H9 (cell line): Measurements from ENCODE around the gene FBXO22. TPM values are rescaled to one million over a fixed set of nuclear protein-coding genes. Genes with fewer than 3 reads are reported as not detected.
A peak's percentile ranks its signal among the peaks of the same experiment; 100 is the strongest.

Source experiments
- DNase-seq: peaks from one replicate; pipeline ENCODE4 v3.0.0-alpha.2; 2017
- H2AFZ ChIP-seq: one replicate; pipeline ENCODE4 v1.6.1; 2013; ENCODE audit warnings: mild to moderate bottlenecking, low read length, control low read depth, moderate library complexity
- H2AK5ac ChIP-seq: 2 replicates; pipeline ENCODE4 v1.6.1; 2013; ENCODE audit warnings: low read length, control low read depth, mixed read lengths; ENCODE audit not compliant: insufficient read length
- H2BK120ac ChIP-seq: one replicate; pipeline ENCODE4 v1.6.1; 2013; ENCODE audit warnings: low read depth, mild to moderate bottlenecking, low read length, control low read depth, inconsistent platforms; ENCODE audit not compliant: poor library complexity, severe bottlenecking
- H2BK12ac ChIP-seq: 2 replicates; pipeline ENCODE4 v1.6.1; 2013; ENCODE audit warnings: low read length, control low read depth, mixed read lengths, low read depth; ENCODE audit not compliant: insufficient read length
- H2BK15ac ChIP-seq: 2 replicates; pipeline ENCODE4 v1.6.1; 2013; ENCODE audit warnings: low read depth, low read length, control low read depth
- H2BK20ac ChIP-seq: one replicate; pipeline ENCODE4 v1.6.1; 2013; ENCODE audit warnings: low read depth, mild to moderate bottlenecking, low read length, control low read depth, inconsistent platforms; ENCODE audit not compliant: poor library complexity, severe bottlenecking
- H2BK5ac ChIP-seq: 2 replicates; pipeline ENCODE4 v1.6.1; 2013; ENCODE audit warnings: low read length, control low read depth, mixed read lengths; ENCODE audit not compliant: insufficient read length
- H3K14ac ChIP-seq: 2 replicates; pipeline ENCODE4 v1.6.1; 2013; ENCODE audit warnings: low read length, control low read depth; ENCODE audit not compliant: insufficient read depth
- H3K18ac ChIP-seq: 2 replicates; pipeline ENCODE4 v1.6.1; 2013; ENCODE audit warnings: low read depth, mild to moderate bottlenecking, mixed read lengths, low read length, control low read depth; ENCODE audit not compliant: insufficient read length
- H3K23ac ChIP-seq: 2 replicates; pipeline ENCODE4 v1.6.1; 2013; ENCODE audit warnings: low read length, control low read depth, mixed read lengths, low read depth; ENCODE audit not compliant: insufficient read length
- H3K23me2 ChIP-seq: 2 replicates; pipeline ENCODE4 v1.6.1; 2013; ENCODE audit warnings: low read depth, mild to moderate bottlenecking, mixed read lengths, low read length, control low read depth; ENCODE audit not compliant: insufficient read length, poor library complexity, severe bottlenecking
- H3K27ac ChIP-seq: 2 replicates; pipeline ENCODE4 v1.5.1; 2013; ENCODE audit warnings: low read length, control low read depth, mixed read lengths, low read depth; ENCODE audit not compliant: insufficient read length
- H3K27me3 ChIP-seq: 2 replicates; pipeline ENCODE4 v1.6.1; 2013; ENCODE audit warnings: low read length, control low read depth, inconsistent platforms; ENCODE audit not compliant: insufficient read depth
- H3K4ac ChIP-seq: 2 replicates; pipeline ENCODE4 v1.6.1; 2013; ENCODE audit warnings: low read depth, mild to moderate bottlenecking, control low read depth, inconsistent platforms, low read length, moderate library complexity
- H3K4me1 ChIP-seq: 2 replicates; pipeline ENCODE4 v1.6.1; 2013; ENCODE audit warnings: low read length, control low read depth, inconsistent platforms; ENCODE audit not compliant: insufficient read depth
- H3K4me2 ChIP-seq: 2 replicates; pipeline ENCODE4 v1.6.1; 2013; ENCODE audit warnings: low read length, control low read depth, mixed read lengths; ENCODE audit not compliant: insufficient read length, insufficient read depth
- H3K56ac ChIP-seq: 2 replicates; pipeline ENCODE4 v1.6.1; 2013; ENCODE audit warnings: low read depth, mild to moderate bottlenecking, mixed read lengths, low read length, control low read depth; ENCODE audit not compliant: insufficient read length
- H3K79me1 ChIP-seq: 2 replicates; pipeline ENCODE4 v1.6.1; 2013; ENCODE audit warnings: low read depth, mild to moderate bottlenecking, moderate library complexity, low read length, control low read depth, inconsistent platforms; ENCODE audit not compliant: insufficient read depth, poor library complexity, severe bottlenecking
- H3K79me2 ChIP-seq: 2 replicates; pipeline ENCODE4 v1.6.1; 2013; ENCODE audit warnings: low read length, control low read depth, inconsistent platforms; ENCODE audit not compliant: insufficient read depth
- H3K9ac ChIP-seq: 2 replicates; pipeline ENCODE4 v1.6.1; 2013; ENCODE audit warnings: low read length, control low read depth, mixed read lengths; ENCODE audit not compliant: insufficient read length; ENCODE audit errors: extremely low read depth
- H3K9me3 ChIP-seq: one replicate; pipeline ENCODE4 v1.6.1; 2013; ENCODE audit warnings: low read depth, low read length, inconsistent platforms; ENCODE audit not compliant: control insufficient read depth
- H3T11ph ChIP-seq: one replicate; pipeline ENCODE4 v1.6.1; 2013; ENCODE audit warnings: mild to moderate bottlenecking, low read length, control low read depth, inconsistent platforms
- H4K20me1 ChIP-seq: one replicate; pipeline ENCODE4 v1.6.1; 2013; ENCODE audit not compliant: control insufficient read depth, insufficient read length, insufficient read depth
- H4K5ac ChIP-seq: 2 replicates; pipeline ENCODE4 v1.6.1; 2013; ENCODE audit warnings: low read depth, mild to moderate bottlenecking, mixed read lengths, low read length, control low read depth; ENCODE audit not compliant: insufficient read length
- H4K8ac ChIP-seq: replicated peaks from 2 replicates; pipeline ENCODE4 v1.6.1; 2013; ENCODE audit warnings: low read length, control low read depth, mixed read lengths, low read depth; ENCODE audit not compliant: insufficient read length
- H4K91ac ChIP-seq: 2 replicates; pipeline ENCODE4 v1.6.1; 2013; ENCODE audit warnings: low read depth, mild to moderate bottlenecking, moderate library complexity, mixed read lengths, low read length, control low read depth; ENCODE audit not compliant: insufficient read length
- H3K27ac Mint-ChIP-seq, 3 experiments: 2 replicates in 2 of 3; 3 replicates in 1 of 3; pipeline ENCODE4 v1.8.0; 2020 to 2021; ENCODE audit warnings: mixed read lengths in 3 of 3, mild to moderate bottlenecking in 1 of 3, moderate library complexity in 1 of 3
- H3K27me3 Mint-ChIP-seq: 2 replicates; pipeline ENCODE4 v1.8.0; 2021; ENCODE audit warnings: low read depth, mild to moderate bottlenecking, moderate library complexity, mixed read lengths
- H3K36me3 Mint-ChIP-seq, 3 experiments: 2 replicates in 2 of 3; 3 replicates in 1 of 3; pipeline ENCODE4 v1.8.0; 2020 to 2021; ENCODE audit warnings: low read depth in 3 of 3, mixed read lengths in 3 of 3; ENCODE audit not compliant: insufficient read depth in 1 of 3
- H3K4me1 Mint-ChIP-seq, 2 experiments: 2 replicates each; pipeline ENCODE4 v1.8.0; 2020; ENCODE audit warnings: mixed read lengths in 2 of 2
- H3K4me3 Mint-ChIP-seq, 2 experiments: 2 replicates in 1 of 2; 3 replicates in 1 of 2; pipeline ENCODE4 v1.8.0; 2020 to 2021; ENCODE audit warnings: mild to moderate bottlenecking in 2 of 2, mixed read lengths in 2 of 2, moderate library complexity in 1 of 2
- H3K9me3 Mint-ChIP-seq, 2 experiments: 2 replicates in 1 of 2; 3 replicates in 1 of 2; pipeline ENCODE4 v1.8.0; 2020; ENCODE audit warnings: mild to moderate bottlenecking in 2 of 2, mixed read lengths in 2 of 2, moderate library complexity in 1 of 2
- CTCF ChIP-seq: fragments of 200-600 bp; sonication (generic); conservative IDR thresholded peaks from 3 replicates; pipeline ENCODE4 v1.8.0; 2021; ENCODE audit warnings: antibody characterized with exemption, mild to moderate bottlenecking
- WGBS: extraction: QIAGEN DNeasy Blood & Tissue Kit; methylation state at CpG from one replicate; pipeline ENCODE4 v1.1.7; 2013; ENCODE audit warnings: missing lambda C conversion rate, low lambda C conversion rate, mixed read lengths; ENCODE audit not compliant: insufficient read length; ENCODE audit errors: extremely low coverage; 5-methylcytosine and 5-hydroxymethylcytosine counted together
- total RNA-seq: library from RNA; stranded (reverse); gene quantifications from 2 replicates; pipeline ENCODE4 v1.2.1, GENCODE V29; 2021

The FBXO22 gene
- total RNA-seq, 1 experiment from 2014 or later: 59.9 TPM

GRCh38 chr15:75926931-75927330 lies 23.3 kb downstream of the FBXO22 start:
- Histone ChIP-seq H2BK20ac (no peak overlapping the region), H3T11ph (no peak overlapping the region), H3K27me3 (no peaks in the 10 kb centered on the region), H3K4me2 (no peak overlapping the region), H2AK5ac (no peak overlapping the region), H2BK120ac (no peak overlapping the region), H4K5ac (no peak overlapping the region), H2BK5ac (no peak overlapping the region), H3K23ac (no peak overlapping the region), H3K79me1 (peaks cover 4% of the 10 kb centered on the region), H3K4me1 (peaks cover 10% of the 10 kb centered on the region), H3K18ac (no peak overlapping the region), H3K14ac (no peak overlapping the region), H2BK12ac (no peak overlapping the region), H3K9me3 (no peaks in the 10 kb centered on the region), H3K56ac (no peak overlapping the region), H3K4ac (no peak overlapping the region), H3K79me2 (peaks cover 3% of the 10 kb centered on the region; the same call in 1 of the 2 replicates), H2AFZ (no peak overlapping the region), H4K20me1 (no peaks in the 10 kb centered on the region), H3K27ac (no peak overlapping the region), H3K9ac (no peak overlapping the region), H4K8ac (no peak overlapping the region), H4K91ac (no peak overlapping the region), H2BK15ac (no peak overlapping the region), H3K23me2 (no peaks in the 10 kb centered on the region)
- no peak for TF ChIP-seq CTCF
- H3K27ac Mint-ChIP-seq: peak overlapping the region in 2 of 3 experiments; percentile 35 to 38; a peak in 5 of 7 replicates
- no peaks in the 10 kb centered on the region for H3K9me3 Mint-ChIP-seq
- H3K36me3 Mint-ChIP-seq: peaks cover 6 to 47% (median 26%) of the 10 kb centered on the region in 3 experiments; a peak in 6 of 7 replicates
- H3K4me3 Mint-ChIP-seq: no peak overlapping the region
- H3K4me1 Mint-ChIP-seq: peaks cover 26 to 33% of the 10 kb centered on the region in 2 experiments
- DNase-seq: no peak
- H3K27me3 Mint-ChIP-seq: no peaks in the 10 kb centered on the region
- WGBS: no CpG with 5 or more reads among the region's 3 CpGs
